Testis (tissue), 3 donors: ENCODE results near the gene IVNS1ABP. TPM values are rescaled to one million over a fixed set of nuclear protein-coding genes. Genes with fewer than 3 reads are reported as not detected.

Source experiments
- DNase-seq: peaks from one replicate; pipeline ENCODE4 v3.0.0-alpha.2; 2019
- H3K27ac ChIP-seq, 2 donors: fragments of 200-600 bp; sonication (generic); one replicate each; pipeline ENCODE4 v1.5.1; 2019
- H3K27me3 ChIP-seq: fragments of 200-600 bp; sonication (generic); one replicate; pipeline ENCODE4 v1.5.1; 2019
- H3K36me3 ChIP-seq: fragments of 200-600 bp; sonication (generic); one replicate; pipeline ENCODE4 v1.5.1; 2017; ENCODE audit warnings: low read depth; ENCODE audit errors: missing control alignments
- H3K4me1 ChIP-seq: fragments of 200-600 bp; sonication (generic); one replicate; pipeline ENCODE4 v1.5.1; 2019
- H3K4me3 ChIP-seq, 2 donors: fragments of 200-600 bp; sonication (generic); one replicate each; pipeline ENCODE4 v1.5.1; 2017 to 2019
- H3K9me3 ChIP-seq: fragments of 200-600 bp; sonication (generic); one replicate; pipeline ENCODE4 v1.5.1; 2017
- CTCF ChIP-seq, 3 experiments: fragments of 450-650 bp in 2 of 3; fragments of 200-600 bp in 1 of 3; sonication (generic) in 1 of 3; IDR thresholded peaks; one replicate each; pipeline ENCODE4 v1.5.1; 2016 to 2019; ENCODE audit warnings: antibody characterized with exemption in 3 of 3, mild to moderate bottlenecking in 2 of 3, moderate library complexity in 1 of 3
- POLR2A ChIP-seq: fragments of 450-650 bp; IDR thresholded peaks from one replicate; pipeline ENCODE4 v1.6.1; 2017; ENCODE audit warnings: antibody characterized with exemption, mild to moderate bottlenecking, moderate library complexity
- WGBS, 2 donors: methylation state at CpG; one replicate each; pipeline ENCODE4 v1.1.5; 2018; 5-methylcytosine and 5-hydroxymethylcytosine counted together
- intact Hi-C: fragments of 100-400 bp; cut with DNase I; formaldehyde crosslinking; loops from one replicate; pipeline ENCODE4 v1.15.1; 2023; ENCODE audit warnings: low total_unique reads
- polyA plus RNA-seq: library from polyadenylated mRNA; stranded (reverse); fragments of 350-450 nt; fragmentation: Illumina TruSeq; extraction: RNeasy Lipid Tissue Mini Kit (QIAGEN cat#74804); gene quantifications from one replicate; pipeline ENCODE4 v1.2.3, GENCODE V29; 2014; ENCODE audit warnings: low read depth, low replicate concordance; ENCODE audit not compliant: insufficient read depth
- total RNA-seq, 2 donors: library from RNA; depleted of rRNA; stranded (reverse); fragments of >200 nt; gene quantifications; one replicate each; pipeline ENCODE4 v1.2.3, GENCODE V29; 2016

Gene IVNS1ABP
- total and polyA plus RNA-seq, 3 donors from 2014 or later, result 58.9 to 94.6 (median 78.3) TPM

- TF ChIP-seq CTCF (IDR thresholded peaks at IDR 0.05), result no peak
- TF ChIP-seq POLR2A, result no peak
- intact Hi-C loops, result no loop called here
- H3K9me3 ChIP-seq, result no peaks in the 10 kb centered on the region
- no peak overlapping the region for H3K27ac ChIP-seq
- H3K36me3 ChIP-seq, result no peaks in the 10 kb centered on the region
- DNase-seq, result no peak
- no peaks in the 10 kb centered on the region for H3K27me3 ChIP-seq
- no peak overlapping the region for H3K4me3 ChIP-seq
- peaks cover 16% of the 10 kb centered on the region for H3K4me1 ChIP-seq
Measured at GRCh38 chr1:185311589-185312225, 5.3 kb downstream of the IVNS1ABP start.

GRCh38 chr1:185309566-185309965 is 7.5 kb downstream of the IVNS1ABP start:
- Histone ChIP-seq H3K27me3 (no peaks in the 10 kb centered on the region), H3K27ac (no peak overlapping the region), H3K4me3 (no peak overlapping the region), H3K36me3 (no peaks in the 10 kb centered on the region), H3K4me1 (peaks cover 6% of the 10 kb centered on the region), H3K9me3 (no peaks in the 10 kb centered on the region)
- WGBS, 2 donors, result 32 to 47% methylated on average over 2 of the region's 2 CpGs
- DNase-seq, result no peak
- intact Hi-C loops, result no loop called here
- TF ChIP-seq POLR2A (no peak), CTCF (IDR thresholded peaks at IDR 0.05) (no peak)

GRCh38 chr1:185308126-185308525 is 8.9 kb downstream of the IVNS1ABP start:
- H3K36me3 ChIP-seq, result no peaks in the 10 kb centered on the region
- TF ChIP-seq CTCF (IDR thresholded peaks at IDR 0.05) (no peak), POLR2A (no peak)
- no peak for DNase-seq

GRCh38 chr1:185305419-185305818 is 11.6 kb downstream of the IVNS1ABP start:
- TF ChIP-seq POLR2A, result no peak
- no peak for TF ChIP-seq CTCF (IDR thresholded peaks at IDR 0.05)
- Histone ChIP-seq H3K4me3 (no peak overlapping the region), H3K36me3 (no peaks in the 10 kb centered on the region), H3K27me3 (no peaks in the 10 kb centered on the region), H3K9me3 (no peaks in the 10 kb centered on the region), H3K4me1 (no peaks in the 10 kb centered on the region), H3K27ac (no peak overlapping the region)
- 97% methylated on average over 3 of the region's 3 CpGs for WGBS, 2 donors
- no peak for DNase-seq
- intact Hi-C loops, result no loop called here

More at GRCh38 chr1:185308126-185308525, 8.9 kb downstream of the IVNS1ABP start:
- Histone ChIP-seq H3K4me3 (no peak overlapping the region), H3K27me3 (no peaks in the 10 kb centered on the region), H3K9me3 (no peaks in the 10 kb centered on the region), H3K4me1 (no peaks in the 10 kb centered on the region), H3K27ac (no peak overlapping the region)
- WGBS, 2 donors, result 78 to 88% methylated on average over 1 of the region's 1 CpG
- intact Hi-C loops, result no loop called here

GRCh38 chr1:185300152-185300551 is 16.9 kb downstream of the IVNS1ABP start:
- H3K9me3 ChIP-seq, result no peaks in the 10 kb centered on the region
- intact Hi-C loops, result no loop called here
- H3K27me3 ChIP-seq, result no peaks in the 10 kb centered on the region
- no peak for DNase-seq
- no peaks in the 10 kb centered on the region for H3K4me1 ChIP-seq
- WGBS, 2 donors, result 93 to 95% methylated on average over 6 of the region's 6 CpGs
- H3K27ac ChIP-seq, result no peak overlapping the region
- TF ChIP-seq POLR2A, result no peak
- TF ChIP-seq CTCF (IDR thresholded peaks at IDR 0.05), result no peak
- H3K36me3 ChIP-seq, result no peaks in the 10 kb centered on the region
- no peak overlapping the region for H3K4me3 ChIP-seq
